ACC112 (cell line): Measurements from ENCODE around the gene SETD5.

Experiments
- H2AFZ ChIP-seq: fragments of 200-600 bp; sonication (generic); one replicate; pipeline ENCODE4 v1.6.0; 2017; ENCODE audit warnings: antibody characterized with exemption, low read length; ENCODE audit not compliant: unreplicated experiment
- H3K27ac ChIP-seq: fragments of 200-600 bp; sonication (generic); 2 replicates; pipeline ENCODE4 v1.5.1; 2014; ENCODE audit warnings: low read depth, mild to moderate bottlenecking, antibody characterized with exemption, low read length, moderate library complexity
- H3K27me3 ChIP-seq: fragments of 200-600 bp; sonication (generic); 2 replicates; pipeline ENCODE4 v1.6.1; 2014; ENCODE audit warnings: mild to moderate bottlenecking, antibody characterized with exemption, low read length, moderate library complexity, mixed read lengths; ENCODE audit not compliant: insufficient read depth
- H3K36me3 ChIP-seq: fragments of 200-600 bp; sonication (generic); 2 replicates; pipeline ENCODE4 v1.6.1; 2016; ENCODE audit warnings: mild to moderate bottlenecking, antibody characterized with exemption, low read length, moderate library complexity, mixed read lengths; ENCODE audit not compliant: insufficient read depth
- H3K4me1 ChIP-seq: fragments of 200-600 bp; sonication (generic); one replicate; pipeline ENCODE4 v1.6.1; 2016; ENCODE audit warnings: low read length, mixed read lengths; ENCODE audit not compliant: insufficient read depth, unreplicated experiment, control insufficient read depth
- H3K4me3 ChIP-seq: fragments of 200-600 bp; sonication (generic); 2 replicates; pipeline ENCODE4 v1.5.1; 2014; ENCODE audit warnings: mild to moderate bottlenecking, low read depth, low read length
- H3K79me2 ChIP-seq: fragments of 200-600 bp; sonication (generic); one replicate; pipeline ENCODE4 v1.6.0; 2016; ENCODE audit warnings: low read length; ENCODE audit not compliant: control insufficient read depth, unreplicated experiment, insufficient read depth

The SETD5 gene

DNA sequence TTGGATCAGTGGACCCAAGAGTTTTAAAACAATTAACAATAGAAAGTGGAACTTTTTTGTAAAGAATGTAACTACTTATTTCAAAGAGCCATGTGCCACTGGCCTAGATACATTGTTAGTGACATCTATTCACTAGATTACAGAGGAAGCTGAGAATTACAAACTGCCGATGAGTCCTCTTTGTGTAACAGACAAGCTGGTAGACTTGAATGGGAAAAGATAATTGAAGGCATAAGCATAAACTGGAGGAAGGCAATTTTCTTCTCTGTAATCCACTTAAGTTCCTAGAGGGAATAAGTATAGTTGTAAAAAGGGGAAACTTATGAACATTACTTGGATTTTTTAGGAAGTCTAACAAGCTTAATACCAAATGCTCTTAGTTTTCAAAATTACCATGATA is 19.4 kb upstream of the SETD5 start:
- peaks cover 58% of the 10 kb centered on the region for H3K36me3 ChIP-seq
- H3K27ac ChIP-seq = no peak overlapping the region
- H3K4me3 ChIP-seq = no peak overlapping the region
- H3K27me3 ChIP-seq = no peaks in the 10 kb centered on the region
- peaks cover 5% of the 10 kb centered on the region for H3K79me2 ChIP-seq
- no peaks in the 10 kb centered on the region for H3K4me1 ChIP-seq
- no peak overlapping the region for H2AFZ ChIP-seq

DNA sequence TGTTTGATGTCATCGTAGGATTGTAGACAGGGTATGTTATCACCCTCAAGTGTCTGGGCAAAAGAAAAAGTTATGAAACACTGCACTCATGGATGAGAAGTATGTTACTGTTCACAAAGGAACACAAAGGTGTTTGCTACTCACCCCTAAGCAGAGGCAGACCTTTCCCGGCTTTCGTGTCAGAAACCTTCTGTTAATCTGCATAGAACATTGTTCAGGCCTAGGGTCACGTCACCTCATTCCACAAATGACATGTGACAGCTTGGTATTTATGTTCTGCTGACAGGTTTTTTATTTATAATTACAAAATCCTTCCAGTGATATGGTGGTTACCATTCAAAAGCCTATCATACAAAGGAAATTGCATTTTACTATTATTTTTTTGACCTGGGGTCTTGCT is 18.1 kb upstream of the SETD5 start:
- no peak overlapping the region for H3K4me3 ChIP-seq

DNA sequence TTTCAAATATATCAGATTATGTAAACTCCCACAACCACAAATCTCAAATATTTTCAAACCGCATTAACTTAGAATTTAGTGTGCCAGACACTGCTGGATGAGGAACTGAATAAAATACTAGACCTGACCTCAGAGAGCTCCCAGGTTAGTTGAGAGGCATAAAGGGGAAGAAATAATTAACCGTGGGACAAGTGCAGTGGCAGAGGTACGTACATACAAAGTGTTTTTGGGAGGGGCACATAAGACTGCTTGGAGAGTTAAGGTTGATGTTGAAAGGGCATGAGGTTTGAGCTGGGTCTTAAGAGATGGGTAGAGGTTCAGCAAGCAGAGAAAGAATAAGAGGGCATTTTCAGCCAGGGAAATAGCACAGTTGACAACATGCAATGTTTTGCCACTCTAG is 17.4 kb upstream of the SETD5 start:
- H3K79me2 ChIP-seq = peaks cover 5% of the 10 kb centered on the region
- H2AFZ ChIP-seq = no peak overlapping the region
- no peak overlapping the region for H3K27ac ChIP-seq
- no peaks in the 10 kb centered on the region for H3K27me3 ChIP-seq
- H3K4me1 ChIP-seq = peaks cover 8% of the 10 kb centered on the region
- peaks cover 47% of the 10 kb centered on the region for H3K36me3 ChIP-seq
- H3K4me3 ChIP-seq = no peak overlapping the region

More for the DNA sequence above, 18.1 kb upstream of the SETD5 start:
- Histone ChIP-seq H2AFZ (no peak overlapping the region), H3K4me1 (peaks cover 5% of the 10 kb centered on the region), H3K36me3 (peaks cover 51% of the 10 kb centered on the region), H3K27me3 (no peaks in the 10 kb centered on the region), H3K27ac (no peak overlapping the region), H3K79me2 (peaks cover 5% of the 10 kb centered on the region)

DNA sequence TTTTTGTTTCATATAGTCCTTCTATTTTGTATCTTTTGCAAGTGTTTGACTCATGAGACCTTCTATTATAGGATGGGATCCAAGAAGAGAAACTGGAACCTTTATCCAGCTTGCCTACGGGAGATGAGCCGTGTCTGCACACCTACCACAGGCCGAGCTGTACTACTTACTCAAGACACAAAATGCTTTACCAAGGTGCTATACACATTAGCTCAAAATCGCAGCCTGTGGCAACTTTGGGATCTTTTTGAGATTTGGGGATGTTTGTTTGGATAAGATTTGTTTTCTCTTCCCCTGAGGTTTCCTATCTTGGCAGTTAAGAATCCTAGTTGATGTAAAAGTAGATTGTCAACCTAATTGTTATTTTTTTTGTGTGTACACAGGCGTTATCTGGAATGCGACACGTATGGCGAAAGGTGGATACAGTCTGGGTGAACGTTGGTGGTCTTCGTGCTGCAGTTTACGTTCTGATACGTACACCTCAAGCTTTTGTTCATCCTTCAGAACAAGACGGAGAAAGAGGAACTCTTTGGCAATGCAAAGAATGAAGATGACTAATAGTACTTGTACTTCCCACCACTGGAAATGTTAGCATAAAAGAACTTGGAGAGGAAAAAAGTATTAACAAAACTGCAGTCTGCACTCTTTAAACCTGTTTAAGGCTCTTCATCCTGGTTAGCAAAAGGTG is 13.1 kb upstream of the SETD5 start:
- H3K79me2 ChIP-seq = peaks cover 20% of the 10 kb centered on the region
- H3K27ac ChIP-seq = peak overlapping the region; percentile 23
- no peaks in the 10 kb centered on the region for H3K27me3 ChIP-seq
- no peak overlapping the region for H3K4me3 ChIP-seq
- no peak overlapping the region for H2AFZ ChIP-seq
- peaks cover 8% of the 10 kb centered on the region for H3K4me1 ChIP-seq
- H3K36me3 ChIP-seq = peaks cover 50% of the 10 kb centered on the region

DNA sequence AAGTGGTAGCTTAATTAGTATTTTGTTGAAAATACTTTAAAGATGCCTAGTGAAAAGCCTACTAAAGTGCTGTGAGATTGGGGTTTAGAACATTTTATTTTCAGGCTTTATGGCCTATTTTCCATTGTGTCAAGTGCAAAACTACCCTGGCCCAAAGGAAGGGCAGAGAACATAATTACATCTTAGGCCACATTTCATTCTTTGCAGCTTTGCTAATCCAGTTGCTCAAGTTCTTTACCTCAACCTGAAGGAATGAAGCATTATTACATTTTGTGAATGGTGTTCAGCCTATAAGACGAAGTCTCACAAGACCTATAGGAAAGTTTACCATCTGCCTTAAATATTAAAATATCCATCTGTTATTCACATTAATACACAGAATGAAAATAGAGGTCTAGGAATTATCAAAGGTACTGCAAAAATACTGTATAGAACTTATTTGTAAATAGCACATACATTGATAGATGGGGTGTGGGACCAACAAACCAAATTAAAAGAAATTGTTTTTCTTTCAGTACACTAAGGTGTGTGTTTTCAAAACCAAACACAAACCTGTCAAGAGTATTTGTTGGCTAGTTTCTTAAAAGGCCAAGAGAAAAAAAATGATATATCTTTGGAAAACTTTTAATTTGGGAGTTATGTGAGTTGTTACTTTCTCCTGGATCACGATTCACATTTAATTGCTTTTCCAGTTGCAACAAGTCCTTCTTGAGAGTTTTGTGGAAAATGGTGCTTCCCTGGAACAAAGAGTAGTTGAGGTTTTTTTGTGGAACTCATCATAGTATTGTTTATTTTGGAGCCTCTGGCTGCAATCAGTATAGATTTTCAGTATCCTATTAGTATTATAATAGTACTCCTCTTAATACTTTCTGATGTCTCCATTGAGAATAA is 12.0 kb upstream of the SETD5 start:
- H3K79me2 ChIP-seq = peaks cover 29% of the 10 kb centered on the region
- H3K27ac ChIP-seq = peak overlapping the region; percentile 37; the same call in 1 of the 2 replicates
- H3K27me3 ChIP-seq = no peaks in the 10 kb centered on the region
- H2AFZ ChIP-seq = no peak overlapping the region
- H3K4me1 ChIP-seq = peaks cover 8% of the 10 kb centered on the region
- no peak overlapping the region for H3K4me3 ChIP-seq
- H3K36me3 ChIP-seq = peaks cover 58% of the 10 kb centered on the region

DNA sequence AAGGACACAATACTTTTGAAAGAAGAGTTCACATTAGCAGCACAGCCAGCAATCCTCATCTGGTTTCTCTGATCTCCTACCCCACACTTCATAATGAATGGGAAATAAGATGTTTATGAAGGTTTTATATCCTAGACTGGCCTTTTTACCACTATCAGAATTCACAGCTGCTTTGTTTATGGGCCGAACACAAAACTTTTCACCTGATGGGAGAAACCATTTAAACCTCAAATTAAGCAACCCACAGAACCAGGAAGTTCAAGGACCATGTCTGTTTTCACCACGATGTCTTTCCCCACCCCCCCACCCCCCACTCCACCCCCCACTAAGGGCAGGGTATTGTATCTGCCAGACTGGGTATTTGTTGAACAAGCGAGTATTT is 11.3 kb upstream of the SETD5 start:
- H3K27ac ChIP-seq = 0 out of 2 replicates have a peak overlapping the region, but pooled peaks have one; percentile 37

DNA sequence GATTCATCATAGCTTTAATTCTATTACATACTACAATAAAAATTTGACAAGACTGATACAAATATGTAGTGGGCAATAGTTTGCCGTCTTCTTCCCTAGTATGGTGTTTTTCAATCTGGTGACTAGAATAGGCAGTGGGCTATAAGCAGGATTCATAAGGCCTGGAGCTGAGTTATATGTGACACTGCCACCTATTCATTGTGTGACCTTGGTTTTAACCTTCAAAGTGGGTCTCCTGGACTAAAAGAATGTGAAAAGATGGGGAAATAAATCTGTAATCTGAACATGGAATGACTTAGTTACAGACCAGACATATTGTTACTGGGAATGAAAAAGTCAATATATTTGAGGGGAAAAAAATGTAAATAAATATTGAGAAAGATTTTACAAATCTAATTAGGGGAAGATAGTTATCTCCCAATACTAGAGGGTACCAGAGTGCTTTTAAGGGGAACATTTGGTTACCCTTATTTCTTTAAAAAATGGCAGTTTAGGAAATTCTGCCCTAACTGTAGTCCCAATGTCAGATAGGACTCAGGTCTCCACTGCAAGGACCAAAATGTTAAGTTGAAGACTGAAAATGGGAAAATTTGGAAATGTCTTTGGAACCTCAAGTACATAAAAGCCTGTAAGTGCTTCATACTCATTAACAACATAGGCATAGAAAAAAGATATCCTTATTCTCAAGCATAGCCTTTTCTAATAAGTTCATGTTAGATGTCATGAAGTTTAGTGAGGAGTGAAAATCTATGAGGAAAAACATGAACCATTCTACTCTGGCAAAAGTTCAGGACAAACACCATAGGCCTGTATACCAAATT is 10.7 kb upstream of the SETD5 start:
- Histone ChIP-seq H3K27ac (peak overlapping the region; percentile 35), H3K79me2 (peaks cover 42% of the 10 kb centered on the region), H2AFZ (no peak overlapping the region), H3K36me3 (peaks cover 63% of the 10 kb centered on the region), H3K4me1 (peaks cover 8% of the 10 kb centered on the region), H3K4me3 (no peak overlapping the region), H3K27me3 (no peaks in the 10 kb centered on the region)

More for the DNA sequence above, 11.3 kb upstream of the SETD5 start:
- H3K4me3 ChIP-seq = no peak overlapping the region
- peaks cover 60% of the 10 kb centered on the region for H3K36me3 ChIP-seq
- H3K4me1 ChIP-seq = peaks cover 8% of the 10 kb centered on the region
- peaks cover 36% of the 10 kb centered on the region for H3K79me2 ChIP-seq
- H2AFZ ChIP-seq = no peak overlapping the region
- no peaks in the 10 kb centered on the region for H3K27me3 ChIP-seq

DNA sequence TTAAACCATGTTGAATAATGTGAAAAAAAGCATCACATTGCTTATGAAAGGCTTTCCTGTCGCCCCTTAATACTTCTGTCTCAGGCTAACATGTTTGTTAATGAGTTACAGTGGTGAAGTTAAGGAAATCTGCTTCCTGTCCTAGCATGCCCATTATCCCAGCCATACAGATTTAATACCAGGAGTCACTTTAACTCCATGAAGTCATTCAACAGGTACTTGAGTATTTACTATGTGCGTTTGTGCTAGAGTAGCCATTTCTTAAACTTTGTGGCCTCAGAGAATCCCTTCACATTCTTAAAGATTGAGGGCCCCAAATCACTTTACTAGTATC is 10.1 kb upstream of the SETD5 start:
- Histone ChIP-seq H3K27me3 (no peaks in the 10 kb centered on the region), H3K36me3 (peaks cover 68% of the 10 kb centered on the region), H3K79me2 (peaks cover 48% of the 10 kb centered on the region), H3K27ac (peak overlapping the region; percentile 35; the same call in 1 of the 2 replicates), H3K4me3 (no peak overlapping the region), H2AFZ (no peak overlapping the region), H3K4me1 (peaks cover 12% of the 10 kb centered on the region)

DNA sequence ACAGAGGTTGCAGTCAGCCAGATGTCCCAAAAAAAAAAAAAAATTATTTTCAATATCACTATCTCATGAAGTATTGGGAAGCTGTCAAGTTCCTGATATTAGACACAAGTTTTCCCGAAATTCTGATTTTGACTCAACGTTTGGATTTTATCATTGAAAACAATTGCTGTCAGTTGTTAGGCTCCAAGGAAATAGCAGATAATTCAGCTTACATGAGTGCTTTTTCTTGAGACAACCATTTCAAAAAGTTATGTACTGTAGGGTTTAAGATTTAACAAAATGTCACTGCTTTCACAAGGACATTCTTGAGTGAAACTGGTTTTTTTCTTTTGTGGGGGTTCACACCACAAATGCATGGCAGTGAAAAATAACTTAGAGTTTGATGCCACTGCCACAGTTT is 9.3 kb upstream of the SETD5 start:
- Histone ChIP-seq H3K4me3 (no peak overlapping the region), H3K4me1 (peaks cover 21% of the 10 kb centered on the region), H3K27ac (no peak overlapping the region), H3K36me3 (peaks cover 72% of the 10 kb centered on the region), H2AFZ (no peak overlapping the region), H3K27me3 (no peaks in the 10 kb centered on the region), H3K79me2 (peaks cover 56% of the 10 kb centered on the region)

DNA sequence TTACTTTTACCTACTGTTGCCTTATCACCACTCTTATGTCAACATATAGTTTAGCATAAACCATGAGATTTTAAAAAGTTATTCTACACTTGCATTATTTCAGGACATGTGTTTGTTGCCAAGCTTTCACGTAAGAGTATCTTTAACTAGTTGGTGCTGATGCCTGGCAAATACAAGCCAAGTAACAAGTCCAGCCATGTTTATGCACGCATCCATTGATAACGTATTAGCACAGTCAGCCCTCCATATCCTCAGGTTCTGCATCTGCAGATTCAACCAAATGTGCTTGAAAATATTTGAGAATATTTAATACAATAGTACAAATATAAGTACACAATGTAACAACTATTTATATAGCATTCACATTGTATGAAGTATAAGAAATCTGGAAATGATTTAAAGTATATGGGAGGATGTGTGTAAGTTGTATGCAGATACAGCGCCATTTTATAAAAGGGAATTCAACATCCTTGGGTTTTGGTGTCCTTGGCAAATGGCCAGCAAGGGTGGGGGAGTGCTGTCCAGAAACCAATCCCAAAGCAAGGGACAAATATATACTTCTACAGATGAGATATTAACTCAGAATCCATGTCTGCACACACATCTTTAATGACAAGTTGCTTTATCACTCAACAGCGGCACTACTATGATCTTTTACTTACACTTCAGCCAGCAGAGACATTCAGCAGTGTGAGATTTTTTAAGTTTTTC is 8.7 kb upstream of the SETD5 start:
- H3K27me3 ChIP-seq = no peaks in the 10 kb centered on the region
- H3K36me3 ChIP-seq = peaks cover 78% of the 10 kb centered on the region
- H3K79me2 ChIP-seq = peaks cover 62% of the 10 kb centered on the region
- no peak overlapping the region for H3K4me3 ChIP-seq
- peaks cover 26% of the 10 kb centered on the region for H3K4me1 ChIP-seq
- no peak overlapping the region for H2AFZ ChIP-seq
- no peak overlapping the region for H3K27ac ChIP-seq
